Measurements from ENCODE around the gene GLRA2. TPM values are rescaled to one million over a fixed set of nuclear protein-coding genes. Genes with fewer than 3 reads are reported as not detected.

Gene GLRA2
- total and polyA plus RNA-seq, 10 of the 15 experiments (the other 5 are each of a cell fraction or from before 2014, with no cell fraction given) = 0.01 TPM; not detected in 9

DNA sequence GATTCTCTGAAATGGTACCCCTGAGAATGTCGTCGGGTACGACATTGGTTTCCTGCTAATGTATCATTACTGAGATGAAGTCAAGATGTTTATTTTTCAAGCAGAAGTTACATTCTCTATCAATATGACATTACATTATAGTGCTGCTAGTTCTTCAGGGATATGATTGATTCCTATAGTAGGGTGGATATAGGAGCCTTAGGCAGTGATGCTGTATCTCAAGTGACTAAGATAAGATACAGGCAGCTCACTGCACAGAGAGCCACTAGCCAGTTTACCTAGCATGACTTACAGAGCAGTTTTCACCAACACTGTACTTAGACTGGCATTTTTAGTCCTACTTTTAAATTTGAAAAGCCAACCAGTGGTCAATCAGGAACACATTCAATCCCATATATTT, 188.6 kb downstream of the GLRA2 start:
- POLR2A ChIA-PET = no interaction called here
- Histone ChIP-seq H3K79me2 (ENCODE audit: control insufficient read depth, insufficient read depth, low read length) (no peaks in the 10 kb centered on the region), H4K20me1 (ENCODE audit: control insufficient read depth, insufficient read depth) (no peaks in the 10 kb centered on the region), H3K27me3 (replicated peaks in 1 of 2; ENCODE audit: control insufficient read depth in 2 of 2, insufficient read depth in 2 of 2, low read length in 1 of 2) (no peaks in the 10 kb centered on the region), H3K4me2 (ENCODE audit: control insufficient read depth, insufficient read depth) (no peak overlapping the region), H3K27ac (ENCODE audit: control insufficient read depth, insufficient read depth) (no peak overlapping the region), H3K4me1 (ENCODE audit: control insufficient read depth, insufficient read depth, low read length) (no peaks in the 10 kb centered on the region), H2AFZ (ENCODE audit: control insufficient read depth, low read depth, low read length) (no peak overlapping the region), H3K9ac (ENCODE audit: control insufficient read depth, insufficient read depth, low read length) (no peak overlapping the region), H3K4me3 (no peak overlapping the region), H3K36me3 (ENCODE audit: control insufficient read depth in 2 of 2, insufficient read depth in 2 of 2, low read length in 1 of 2) (no peaks in the 10 kb centered on the region), H3K9me3 (replicated peaks; ENCODE audit: control insufficient read depth, insufficient read depth, low read length) (no peaks in the 10 kb centered on the region)
- 53% methylated on average over 3 of the region's 3 CpGs for WGBS (ENCODE audit: insufficient coverage, insufficient replicate concordance, low lambda C conversion rate, missing lambda C conversion rate)
- intact Hi-C loops (cut with micrococcal nuclease; ENCODE audit: unreplicated experiment) (no loop called here), in situ Hi-C loops (cut with MboI) (no loop called here)
- TF ChIP-seq ZNF24 (IDR thresholded peaks at IDR 0.05) (no peak), RAD21 (IDR thresholded peaks at IDR 0.05; ENCODE audit: insufficient read depth, low read depth, low read length) (no peak), CBX5 (IDR thresholded peaks at IDR 0.05; ENCODE audit: low read depth) (no peak), SIN3A (IDR thresholded peaks at IDR 0.05; ENCODE audit: low read depth, low read length) (no peak), TCF7 (IDR thresholded peaks at IDR 0.05; ENCODE audit: borderline replicate concordance) (no peak), TCF3 (IDR thresholded peaks at IDR 0.05; ENCODE audit: borderline replicate concordance, insufficient read depth, low read depth, low read length) (no peak), YBX1 (IDR thresholded peaks at IDR 0.05) (no peak)
- TF ChIP-seq, protein P1, sequence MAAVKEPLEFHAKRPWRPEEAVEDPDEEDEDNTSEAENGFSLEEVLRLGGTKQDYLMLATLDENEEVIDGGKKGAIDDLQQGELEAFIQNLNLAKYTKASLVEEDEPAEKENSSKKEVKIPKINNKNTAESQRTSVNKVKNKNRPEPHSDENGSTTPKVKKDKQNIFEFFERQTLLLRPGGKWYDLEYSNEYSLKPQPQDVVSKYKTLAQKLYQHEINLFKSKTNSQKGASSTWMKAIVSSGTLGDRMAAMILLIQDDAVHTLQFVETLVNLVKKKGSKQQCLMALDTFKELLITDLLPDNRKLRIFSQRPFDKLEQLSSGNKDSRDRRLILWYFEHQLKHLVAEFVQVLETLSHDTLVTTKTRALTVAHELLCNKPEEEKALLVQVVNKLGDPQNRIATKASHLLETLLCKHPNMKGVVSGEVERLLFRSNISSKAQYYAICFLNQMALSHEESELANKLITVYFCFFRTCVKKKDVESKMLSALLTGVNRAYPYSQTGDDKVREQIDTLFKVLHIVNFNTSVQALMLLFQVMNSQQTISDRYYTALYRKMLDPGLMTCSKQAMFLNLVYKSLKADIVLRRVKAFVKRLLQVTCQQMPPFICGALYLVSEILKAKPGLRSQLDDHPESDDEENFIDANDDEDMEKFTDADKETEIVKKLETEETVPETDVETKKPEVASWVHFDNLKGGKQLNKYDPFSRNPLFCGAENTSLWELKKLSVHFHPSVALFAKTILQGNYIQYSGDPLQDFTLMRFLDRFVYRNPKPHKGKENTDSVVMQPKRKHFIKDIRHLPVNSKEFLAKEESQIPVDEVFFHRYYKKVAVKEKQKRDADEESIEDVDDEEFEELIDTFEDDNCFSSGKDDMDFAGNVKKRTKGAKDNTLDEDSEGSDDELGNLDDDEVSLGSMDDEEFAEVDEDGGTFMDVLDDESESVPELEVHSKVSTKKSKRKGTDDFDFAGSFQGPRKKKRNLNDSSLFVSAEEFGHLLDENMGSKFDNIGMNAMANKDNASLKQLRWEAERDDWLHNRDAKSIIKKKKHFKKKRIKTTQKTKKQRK (IDR thresholded peaks at IDR 0.05; ENCODE audit: low read depth, low read length) = no peak
- BruUV-seq (replicated peaks) = no TSS peak
- RAD21 ChIA-PET (ENCODE audit: unreplicated experiment) = no interaction called here
- CTCF ChIA-PET = no interaction called here
- no peak for DNase-seq (ENCODE audit: low read depth, low spot score)
- FAIRE-seq = no peak
- no peak for ATAC-seq
- SMC1A ChIA-PET (ENCODE audit: uncharacterized antibody, unreplicated experiment) = interaction anchor here (1.6 kb wide), 1 partner anchor 425 kb away, joined by 5 read pairs; no protein-coding TSS in a partner anchor
